ENCODE data around the gene AGPAT1. TPM values are rescaled to one million over a fixed set of nuclear protein-coding genes. Genes with fewer than 3 reads are reported as not detected.

Gene AGPAT1
- total and polyA plus RNA-seq, 2 of the 13 experiments (the other 11 are each of a cell fraction or from before 2014, with no cell fraction given): 51.3 to 139 TPM

GRCh38 chr6:32175322-32175710, 568 bp downstream of the AGPAT1 start (continued):
- TF ChIP-seq AKNA (CRISPR knock-in tag; IDR thresholded peaks at IDR 0.05; ENCODE audit: borderline replicate concordance) (no peak), TAF1 (CRISPR knock-in tag; IDR thresholded peaks at IDR 0.05) (no peak), THRA (CRISPR knock-in tag; IDR thresholded peaks at IDR 0.05; ENCODE audit: borderline replicate concordance) (no peak)

- WGBS (ENCODE audit: low lambda C conversion rate): 97% methylated on average over 1 of the region's 1 CpG
- in situ Hi-C loops (cut with HindIII; ENCODE audit: extremely low pct_ligation_motif_present, low pct_unique_long_range_greater_than_20kb): no loop called here
- intact Hi-C loops (cut with micrococcal nuclease; ENCODE audit: unreplicated experiment): no loop called here
- Histone ChIP-seq H3K4me1 (ENCODE audit: insufficient read depth, low read length) (peaks cover 52% of the 10 kb centered on the region), H3K4me3 (replicated peaks in 1 of 3; ENCODE audit: insufficient read depth in 1 of 3, low read depth in 2 of 3, low read length in 3 of 3) (peak overlapping the region in 2 of 3 experiments; percentile 98; a peak in 3 of 6 replicates), H3K79me2 (ENCODE audit: insufficient read depth, low read length) (peaks cover 46% of the 10 kb centered on the region), H3K36me3 (replicated peaks in 1 of 2; ENCODE audit: control insufficient read depth in 1 of 2, insufficient read depth in 2 of 2, low read length in 2 of 2) (peaks cover 13 to 21% of the 10 kb centered on the region in 2 experiments), H3K27me3 (ENCODE audit: control insufficient read depth in 1 of 2, insufficient read depth in 2 of 2, low read length in 2 of 2) (no peaks in the 10 kb centered on the region; a peak in 1 of 5 replicates), H3K27ac (ENCODE audit: extremely low read length, insufficient read depth, low read length) (no peak overlapping the region), H3K4me2 (ENCODE audit: low read depth, low read length) (peak overlapping the region; percentile 88), H3K9me3 (ENCODE audit: low read length) (no peaks in the 10 kb centered on the region), H3K9ac (ENCODE audit: insufficient read depth, low read depth, low read length) (no peak overlapping the region), H2AFZ (ENCODE audit: low read length) (no peak overlapping the region), H4K20me1 (ENCODE audit: insufficient read depth, low read length) (no peaks in the 10 kb centered on the region)
- ATAC-seq (no peak), FAIRE-seq (no peak), DNase-seq (ENCODE audit: low spot score) (no peak)
- POLR2A ChIA-PET: interaction anchor here (1.0 kb wide), 1 partner anchor 21 kb away, joined by 3 read pairs; no protein-coding TSS in a partner anchor
- CTCF ChIA-PET (ENCODE audit: low intra/inter-chr PET ratio, low total read pairs): no interaction called here
- BruUV-seq (replicated peaks): no TSS peak
- no peak for TF ChIP-seq ZNF546 (CRISPR knock-in tag; conservative IDR thresholded peaks at IDR 0.05)
- no peak for TF ChIP-seq POLR2AphosphoS5 (IDR thresholded peaks at IDR 0.05; ENCODE audit: low read depth, low read length)
- no peak for TF ChIP-seq PAF1 (CRISPR knock-in tag; IDR thresholded peaks at IDR 0.05)
- TF ChIP-seq MED8 (CRISPR knock-in tag; IDR thresholded peaks at IDR 0.05; ENCODE audit: insufficient replicate concordance): no peak
- no peak for TF ChIP-seq NR1H2 (CRISPR knock-in tag; IDR thresholded peaks at IDR 0.05; ENCODE audit: borderline replicate concordance, low read depth)
- no peak for TF ChIP-seq SCMH1 (CRISPR knock-in tag; IDR thresholded peaks at IDR 0.05; ENCODE audit: borderline replicate concordance)
- no peak for TF ChIP-seq NFE2L2 (IDR thresholded peaks at IDR 0.05; ENCODE audit: low read length)
- no peak for TF ChIP-seq ELF1 (CRISPR knock-in tag; IDR thresholded peaks at IDR 0.05)
- no peak for TF ChIP-seq ZNF281 (CRISPR knock-in tag; IDR thresholded peaks at IDR 0.05; ENCODE audit: borderline replicate concordance)
- TF ChIP-seq ZBTB1 (CRISPR knock-in tag; IDR thresholded peaks at IDR 0.05; ENCODE audit: borderline replicate concordance): no peak
Measured at GRCh38 chr6:32174416-32174815, 1.5 kb downstream of the AGPAT1 start.
